Measurements from ENCODE around the gene C1QTNF9.

The C1QTNF9 gene

DNA sequence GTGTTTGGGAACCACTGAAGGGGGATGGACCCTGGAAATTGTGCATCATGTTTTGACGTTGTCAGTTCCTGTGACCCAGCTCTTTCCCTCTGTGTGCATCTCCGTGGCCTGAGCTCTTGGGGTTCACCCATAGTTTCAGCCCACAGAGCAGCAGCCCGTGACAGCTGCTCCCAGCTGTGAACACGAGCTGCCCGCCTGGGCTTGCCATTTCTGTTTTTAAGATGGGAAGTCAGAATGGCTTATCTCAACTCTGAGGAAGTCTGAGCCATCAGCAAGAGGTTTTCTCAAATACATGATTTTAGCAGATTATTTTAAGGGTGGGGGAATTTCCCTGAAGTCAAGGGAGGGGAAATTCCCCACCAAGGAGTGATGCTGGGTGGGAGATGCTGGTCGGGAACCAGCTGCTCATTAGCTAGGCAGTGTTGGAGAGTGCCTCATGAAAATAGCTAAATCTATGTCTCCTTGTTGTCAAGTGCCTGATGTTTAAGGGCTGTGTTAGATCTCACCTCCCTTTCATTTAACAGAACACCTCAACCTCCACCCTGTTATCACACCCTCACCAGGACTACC, 34.8 kb upstream of the C1QTNF9 start:
- Histone ChIP-seq H3K9ac (ENCODE audit: low read length) (no peak overlapping the region), H3K4me3 (ENCODE audit: insufficient read depth, low read length, poor library complexity, severe bottlenecking) (no peak overlapping the region), H3K4me2 (ENCODE audit: low read depth, low read length, poor library complexity, severe bottlenecking) (no peak overlapping the region), H3F3A (ENCODE audit: insufficient read depth) (no peaks in the 10 kb centered on the region), H3K9me3 (ENCODE audit: insufficient read depth, low read length) (no peaks in the 10 kb centered on the region), H3K79me2 (ENCODE audit: insufficient read depth, low read length) (no peaks in the 10 kb centered on the region), H4K20me1 (ENCODE audit: low read depth, low read length) (no peaks in the 10 kb centered on the region), H2AFZ (ENCODE audit: low read depth, low read length, severe bottlenecking) (no peak overlapping the region), H3K27ac (ENCODE audit: low read depth, low read length) (no peak overlapping the region), H3K9me2 (replicated peaks; ENCODE audit: insufficient read depth, low read length) (no peaks in the 10 kb centered on the region), H3K27me3 (ENCODE audit: low read length) (no peaks in the 10 kb centered on the region), H3K36me3 (ENCODE audit: low read length) (no peaks in the 10 kb centered on the region)
- no peak for TF ChIP-seq EZH2phosphoT487 (conservative IDR thresholded peaks at IDR 0.05; ENCODE audit: low read length)
- no peak for TF ChIP-seq CTCF (IDR thresholded peaks at IDR 0.05; ENCODE audit: insufficient read depth, low read length, poor library complexity, severe bottlenecking)

DNA sequence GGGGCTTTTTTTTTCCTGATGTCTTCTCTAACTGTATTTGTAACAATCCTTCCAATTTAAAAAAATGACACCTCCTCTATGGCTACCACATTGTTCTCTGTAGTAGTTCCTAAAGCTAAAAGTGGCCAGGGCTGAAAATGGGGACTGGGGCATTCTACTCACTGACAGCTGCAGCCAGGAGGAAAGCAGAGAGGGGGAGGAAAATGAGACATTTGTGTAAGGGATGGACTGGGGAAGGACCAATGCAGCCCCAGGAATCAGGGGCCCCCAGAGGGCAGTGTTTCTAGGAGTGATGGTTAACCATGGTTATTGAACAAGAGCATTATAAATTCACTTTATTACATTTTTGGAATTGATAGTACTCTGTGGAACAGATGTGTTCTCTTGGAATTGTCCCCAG, 34.3 kb upstream of the C1QTNF9 start:
- H3K4me2 ChIP-seq (ENCODE audit: low read depth, low read length, poor library complexity, severe bottlenecking), result no peak overlapping the region
- no peak overlapping the region for H3K27ac ChIP-seq (ENCODE audit: low read depth, low read length)
- TF ChIP-seq CTCF (IDR thresholded peaks at IDR 0.05; ENCODE audit: insufficient read depth, low read length, poor library complexity, severe bottlenecking), result no peak
- TF ChIP-seq EZH2phosphoT487 (conservative IDR thresholded peaks at IDR 0.05; ENCODE audit: low read length), result no peak
- no peaks in the 10 kb centered on the region for H3K27me3 ChIP-seq (ENCODE audit: low read length)
- H3K9ac ChIP-seq (ENCODE audit: low read length), result no peak overlapping the region
- no peak overlapping the region for H2AFZ ChIP-seq (ENCODE audit: low read depth, low read length, severe bottlenecking)
- no peaks in the 10 kb centered on the region for H4K20me1 ChIP-seq (ENCODE audit: low read depth, low read length)
- no peaks in the 10 kb centered on the region for H3K9me3 ChIP-seq (ENCODE audit: insufficient read depth, low read length)
- H3K79me2 ChIP-seq (ENCODE audit: insufficient read depth, low read length), result no peaks in the 10 kb centered on the region
- H3K4me3 ChIP-seq (ENCODE audit: insufficient read depth, low read length, poor library complexity, severe bottlenecking), result no peak overlapping the region
- no peaks in the 10 kb centered on the region for H3K36me3 ChIP-seq (ENCODE audit: low read length)
- H3K9me2 ChIP-seq (replicated peaks; ENCODE audit: insufficient read depth, low read length), result no peaks in the 10 kb centered on the region
- no peaks in the 10 kb centered on the region for H3F3A ChIP-seq (ENCODE audit: insufficient read depth)

- no peak overlapping the region for H2AFZ ChIP-seq (ENCODE audit: low read depth, low read length, severe bottlenecking)
- no peaks in the 10 kb centered on the region for H3K9me2 ChIP-seq (replicated peaks; ENCODE audit: insufficient read depth, low read length)
- no peak overlapping the region for H3K4me2 ChIP-seq (ENCODE audit: low read depth, low read length, poor library complexity, severe bottlenecking)
- no peak for TF ChIP-seq EZH2phosphoT487 (conservative IDR thresholded peaks at IDR 0.05; ENCODE audit: low read length)
- no peak for TF ChIP-seq CTCF (IDR thresholded peaks at IDR 0.05; ENCODE audit: insufficient read depth, low read length, poor library complexity, severe bottlenecking)
- no peaks in the 10 kb centered on the region for H3K9me3 ChIP-seq (ENCODE audit: insufficient read depth, low read length)
- no peaks in the 10 kb centered on the region for H3K36me3 ChIP-seq (ENCODE audit: low read length)
- no peak overlapping the region for H3K9ac ChIP-seq (ENCODE audit: low read length)
- H3K27me3 ChIP-seq (ENCODE audit: low read length), result no peaks in the 10 kb centered on the region
- no peak overlapping the region for H3K27ac ChIP-seq (ENCODE audit: low read depth, low read length)
- no peak overlapping the region for H3K4me3 ChIP-seq (ENCODE audit: insufficient read depth, low read length, poor library complexity, severe bottlenecking)
- no peaks in the 10 kb centered on the region for H3K79me2 ChIP-seq (ENCODE audit: insufficient read depth, low read length)
- H4K20me1 ChIP-seq (ENCODE audit: low read depth, low read length), result no peaks in the 10 kb centered on the region
- no peaks in the 10 kb centered on the region for H3F3A ChIP-seq (ENCODE audit: insufficient read depth)
Observed at GRCh38 chr13:24276306-24276705, 33.1 kb upstream of the C1QTNF9 start.
